Measurements from ENCODE around the gene RNF14. TPM values are rescaled to one million over a fixed set of nuclear protein-coding genes. Genes with fewer than 3 reads are reported as not detected.

RNF14 gene
- total and polyA plus RNA-seq, 12 donors = 21.6 to 185 (median 83.6) TPM

DNA sequence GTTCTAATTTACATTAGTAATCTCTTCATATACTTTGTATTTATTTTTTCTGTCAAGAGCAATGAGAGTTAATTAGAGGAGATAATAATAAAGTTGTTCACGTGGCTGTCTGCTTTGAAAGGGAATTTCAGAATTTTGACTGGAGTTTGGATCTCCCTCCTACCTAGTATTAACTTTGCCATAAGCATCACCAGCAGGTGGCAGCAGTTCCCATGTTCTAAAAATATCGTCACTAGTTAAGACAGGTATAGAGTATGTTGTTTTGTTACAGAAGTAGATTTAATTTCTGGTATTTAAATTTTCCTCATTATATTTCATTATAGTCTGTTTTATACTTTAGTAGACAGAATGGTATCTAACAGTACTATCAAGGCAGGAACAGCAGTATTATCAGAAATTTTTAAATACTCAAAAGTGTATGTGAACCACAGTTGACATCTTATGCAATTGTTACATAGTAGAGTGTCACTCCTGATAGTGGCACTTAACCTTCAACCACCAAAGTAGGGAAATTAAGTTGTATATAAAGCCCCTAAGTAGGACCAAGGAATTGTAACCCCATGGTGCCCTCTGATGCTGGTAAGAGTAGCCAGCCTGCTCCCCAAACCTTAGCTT lies 23.6 kb downstream of the RNF14 start:
- Histone ChIP-seq H3K4me1 (replicated peaks in 1 of 2) (peaks cover 0 to 8% of the 10 kb centered on the region in 2 donors), H3K27ac (no peak overlapping the region), H3K9me3 (replicated peaks in 1 of 3) (no peaks in the 10 kb centered on the region), H3K27me3 (no peaks in the 10 kb centered on the region), H3K36me3 (replicated peaks in 1 of 2) (peaks cover 0 to 51% of the 10 kb centered on the region in 2 donors), H3K4me3 (no peak overlapping the region)
- WGBS, 4 donors = 4 to 12% (median 7%) methylated on average over 2 of the region's 2 CpGs
- TF ChIP-seq POLR2A (IDR thresholded peaks at IDR 0.05) = no peak
- TF ChIP-seq, protein P1, sequence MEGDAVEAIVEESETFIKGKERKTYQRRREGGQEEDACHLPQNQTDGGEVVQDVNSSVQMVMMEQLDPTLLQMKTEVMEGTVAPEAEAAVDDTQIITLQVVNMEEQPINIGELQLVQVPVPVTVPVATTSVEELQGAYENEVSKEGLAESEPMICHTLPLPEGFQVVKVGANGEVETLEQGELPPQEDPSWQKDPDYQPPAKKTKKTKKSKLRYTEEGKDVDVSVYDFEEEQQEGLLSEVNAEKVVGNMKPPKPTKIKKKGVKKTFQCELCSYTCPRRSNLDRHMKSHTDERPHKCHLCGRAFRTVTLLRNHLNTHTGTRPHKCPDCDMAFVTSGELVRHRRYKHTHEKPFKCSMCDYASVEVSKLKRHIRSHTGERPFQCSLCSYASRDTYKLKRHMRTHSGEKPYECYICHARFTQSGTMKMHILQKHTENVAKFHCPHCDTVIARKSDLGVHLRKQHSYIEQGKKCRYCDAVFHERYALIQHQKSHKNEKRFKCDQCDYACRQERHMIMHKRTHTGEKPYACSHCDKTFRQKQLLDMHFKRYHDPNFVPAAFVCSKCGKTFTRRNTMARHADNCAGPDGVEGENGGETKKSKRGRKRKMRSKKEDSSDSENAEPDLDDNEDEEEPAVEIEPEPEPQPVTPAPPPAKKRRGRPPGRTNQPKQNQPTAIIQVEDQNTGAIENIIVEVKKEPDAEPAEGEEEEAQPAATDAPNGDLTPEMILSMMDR (IDR thresholded peaks at IDR 0.05) = peak; percentile 73 to 81 (median 74)
- DNase-seq = peak; percentile 46 to 93 (median 78)
- intact Hi-C loops (cut with DNase I) = loop anchor here in 1 of 2 donors (5.0 kb wide), 1 partner anchor 150 kb away; no protein-coding TSS in a partner anchor

DNA sequence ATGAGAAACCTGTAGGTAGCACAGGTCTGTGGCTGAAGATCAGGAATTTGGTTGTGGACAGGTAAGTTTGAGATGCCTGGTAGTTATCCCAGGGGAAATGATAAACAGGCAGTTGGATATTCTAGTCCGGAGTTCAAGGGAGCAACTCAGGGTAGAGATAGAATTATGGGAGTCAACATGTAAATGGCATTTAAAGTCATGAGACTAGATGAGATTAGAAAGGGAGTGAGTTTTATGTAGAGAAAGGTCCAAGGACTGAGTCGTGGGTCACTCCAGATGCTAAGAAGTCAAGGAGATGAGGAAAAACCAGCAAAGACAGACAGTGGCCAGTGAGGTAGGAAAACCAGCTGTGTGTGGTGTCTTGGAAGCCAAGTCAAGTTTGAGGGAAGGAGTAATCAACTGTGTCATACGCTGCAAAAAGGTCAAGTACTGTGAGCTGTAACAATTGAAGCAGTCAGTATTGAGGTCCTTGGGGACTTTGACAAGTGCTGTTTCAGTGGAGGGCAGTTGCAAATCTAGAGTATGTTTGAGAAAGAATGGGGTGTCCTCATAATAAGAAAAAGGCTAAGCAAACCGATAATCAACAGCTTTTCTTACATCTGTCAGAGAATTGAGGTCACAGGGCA lies 25.7 kb downstream of the RNF14 start:
- no peak overlapping the region for H3K4me3 ChIP-seq

DNA sequence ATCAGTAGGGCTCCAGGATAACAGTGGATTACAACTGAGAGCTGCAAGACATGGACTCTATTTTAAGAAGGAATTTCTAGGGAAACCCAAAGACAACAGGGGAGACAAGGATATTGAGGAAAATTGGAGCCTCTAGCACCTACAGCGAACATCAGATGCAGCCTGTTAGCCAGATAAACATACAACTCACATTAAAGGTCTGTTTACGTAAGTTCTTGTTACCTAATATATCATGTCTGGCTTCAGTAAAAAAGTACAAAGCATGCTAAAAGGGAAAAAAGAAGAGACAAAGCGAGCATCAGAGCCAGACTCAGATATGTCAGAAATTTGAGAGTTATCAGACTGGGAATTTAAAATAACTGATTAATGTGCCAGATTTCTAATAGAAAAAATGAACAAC lies 26.8 kb downstream of the RNF14 start:
- Histone ChIP-seq H3K9me3 (replicated peaks in 1 of 3) (no peaks in the 10 kb centered on the region), H3K36me3 (replicated peaks in 1 of 2) (peaks cover 0 to 53% of the 10 kb centered on the region in 2 donors), H3K27ac (no peak overlapping the region), H3K27me3 (no peaks in the 10 kb centered on the region), H3K4me3 (no peak overlapping the region), H3K4me1 (replicated peaks in 1 of 2) (peaks cover 0 to 8% of the 10 kb centered on the region in 2 donors)
- 92 to 98% (median 96%) methylated on average over 3 of the region's 3 CpGs for WGBS, 4 donors
- no peak for TF ChIP-seq POLR2A (IDR thresholded peaks at IDR 0.05)
- TF ChIP-seq, protein P1 (IDR thresholded peaks at IDR 0.05) = no peak
- no peak for DNase-seq
- intact Hi-C loops (cut with DNase I) = no loop called here

More for the DNA sequence above, 25.7 kb downstream of the RNF14 start:
- intact Hi-C loops (cut with DNase I) = loop anchor here in 1 of 2 donors (5.0 kb wide), 1 partner anchor 148 kb away; no protein-coding TSS in a partner anchor
- no peaks in the 10 kb centered on the region for H3K9me3 ChIP-seq (replicated peaks in 1 of 3)
- peaks cover 0 to 8% of the 10 kb centered on the region in 2 donors for H3K4me1 ChIP-seq (replicated peaks in 1 of 2)
- no peak for TF ChIP-seq POLR2A (IDR thresholded peaks at IDR 0.05)
- TF ChIP-seq, protein P1 (IDR thresholded peaks at IDR 0.05) = no peak
- peaks cover 0 to 46% of the 10 kb centered on the region in 2 donors for H3K36me3 ChIP-seq (replicated peaks in 1 of 2)
- no peak for DNase-seq
- H3K27ac ChIP-seq = peak overlapping the region in 2 of 5 donors; percentile 28 to 43
- 41 to 57% (median 50%) methylated on average over 4 of the region's 4 CpGs for WGBS, 4 donors
- no peaks in the 10 kb centered on the region for H3K27me3 ChIP-seq

DNA sequence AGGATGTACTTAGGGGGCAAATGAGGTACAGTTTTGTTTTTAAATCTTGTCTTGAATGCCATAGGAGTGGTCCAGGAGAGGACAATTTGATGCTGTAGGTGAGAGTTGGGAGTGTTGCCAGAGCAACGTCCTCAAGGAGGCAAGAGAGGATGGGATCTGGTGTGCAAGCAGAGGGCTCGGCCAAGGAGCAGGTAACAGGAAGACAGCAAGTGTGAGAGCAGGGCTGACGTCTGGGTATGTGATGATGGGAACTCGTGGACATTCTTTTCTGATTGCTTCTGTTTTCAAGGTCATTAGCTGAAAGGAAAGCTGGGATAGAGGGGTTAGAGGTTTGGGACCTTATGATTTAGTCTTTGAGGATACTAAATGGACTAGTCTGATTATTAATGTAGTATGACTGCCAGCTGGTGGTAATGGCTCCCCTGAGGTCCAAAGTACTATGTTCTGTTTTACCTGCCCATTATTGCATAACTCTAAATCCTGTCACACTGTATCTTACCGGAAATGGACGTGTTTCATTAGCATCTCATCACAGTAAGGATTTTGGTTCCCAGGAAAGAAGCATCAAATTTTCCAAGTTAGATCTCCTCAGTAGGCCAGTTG lies 28.6 kb downstream of the RNF14 start:
- peaks cover 0 to 66% of the 10 kb centered on the region in 2 donors for H3K36me3 ChIP-seq (replicated peaks in 1 of 2)
- H3K9me3 ChIP-seq (replicated peaks in 1 of 3) = no peaks in the 10 kb centered on the region
- intact Hi-C loops (cut with DNase I) = no loop called here
- H3K27me3 ChIP-seq = no peaks in the 10 kb centered on the region
- DNase-seq = no peak
- H3K4me1 ChIP-seq (replicated peaks in 1 of 2) = peaks cover 0 to 8% of the 10 kb centered on the region in 2 donors
- WGBS, 4 donors = 57 to 73% (median 60%) methylated on average over 6 of the region's 6 CpGs
- TF ChIP-seq, protein P1 (IDR thresholded peaks at IDR 0.05) = no peak
- TF ChIP-seq POLR2A (IDR thresholded peaks at IDR 0.05) = no peak
- no peak overlapping the region for H3K27ac ChIP-seq
- no peak overlapping the region for H3K4me3 ChIP-seq
